IPS-NIHi11 (cell line): ENCODE measurements around the gene ETV1.
A peak's percentile ranks its signal among the peaks of the same experiment; 100 is the strongest.

Experiments used
- DNase-seq: peaks from one replicate; pipeline ENCODE4 v3.0.0; 2012; ENCODE audit warnings: mixed read lengths, low spot score

ETV1 gene

GRCh38 chr7:13879143-13879542, 110.3 kb downstream of the ETV1 start:
- no peak for DNase-seq

- no peak for DNase-seq
Measured at GRCh38 chr7:13878154-13878553, 111.3 kb downstream of the ETV1 start.

DNA sequence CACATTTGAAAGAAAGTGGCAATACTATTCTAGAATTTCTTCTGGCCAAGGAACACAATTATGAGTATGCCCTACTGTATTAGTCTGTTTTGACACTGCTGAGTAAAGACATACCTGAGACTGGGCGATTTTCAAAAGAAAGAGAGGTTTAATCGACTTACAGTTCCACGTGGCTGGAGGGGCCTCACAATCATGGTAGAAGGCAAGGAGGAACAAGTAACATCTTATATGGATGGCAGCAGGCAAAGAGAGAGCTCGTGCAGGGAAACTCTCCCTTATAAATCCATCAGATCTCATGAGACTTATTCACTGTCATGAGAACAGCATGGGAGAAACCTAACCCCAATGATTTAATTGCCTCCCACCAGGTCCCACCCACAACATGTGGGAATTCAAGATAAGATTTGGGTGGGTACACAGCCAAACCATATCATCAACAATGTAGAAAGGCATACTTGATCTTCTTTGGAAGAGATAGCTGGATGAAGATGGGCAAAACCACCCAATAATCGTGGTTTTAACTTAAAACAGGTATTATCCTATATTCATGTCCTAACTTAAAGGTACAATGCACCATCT, 113.9 kb downstream of the ETV1 start:
- DNase-seq, result no peak

DNA sequence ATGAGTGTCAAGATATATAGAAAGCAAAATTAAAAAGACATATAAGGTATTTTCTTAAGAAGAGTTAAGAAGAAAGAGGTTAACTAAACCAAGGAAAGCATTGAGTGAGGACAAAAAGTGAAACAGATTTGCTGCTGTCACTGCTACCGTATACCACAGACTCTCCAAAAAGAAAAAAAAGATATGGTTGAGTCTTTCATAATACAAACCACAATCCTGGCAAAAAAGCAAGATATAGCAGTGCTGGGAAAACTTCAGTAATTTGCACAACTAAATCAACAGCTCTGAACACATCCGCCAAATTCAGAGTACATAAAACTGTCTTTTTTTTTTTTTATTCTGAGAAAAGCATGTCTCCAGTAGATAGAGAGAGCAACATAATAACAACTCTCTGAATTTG, 114.7 kb downstream of the ETV1 start:
- no peak for DNase-seq

GRCh38 chr7:13872709-13873108, 116.8 kb downstream of the ETV1 start:
- DNase-seq, result no peak

- DNase-seq, result no peak
Measured at GRCh38 chr7:13871008-13871407, 118.5 kb downstream of the ETV1 start.

DNA sequence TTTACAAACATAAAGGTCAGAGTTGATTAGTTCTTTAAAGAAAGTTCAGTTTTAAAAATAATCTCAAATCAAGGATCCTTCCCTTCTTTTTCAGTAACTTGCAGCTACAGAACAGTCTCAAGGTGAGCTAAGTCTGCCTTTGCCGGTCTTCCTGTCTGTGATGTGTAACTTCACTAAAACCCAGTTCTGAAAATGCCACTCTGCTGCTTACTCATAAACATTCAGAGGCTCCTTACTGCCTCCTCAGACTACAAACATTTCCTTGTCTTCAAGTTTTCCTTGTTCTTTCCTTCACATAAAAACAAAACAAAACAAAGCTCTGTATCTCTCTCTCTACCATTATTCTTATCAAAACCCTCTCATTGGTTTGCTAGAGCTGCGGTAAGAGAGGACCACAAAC, 128.7 kb downstream of the ETV1 start:
- DNase-seq, result no peak

- no peak for DNase-seq
Measured at GRCh38 chr7:13856012-13856411, 133.5 kb downstream of the ETV1 start.

DNA sequence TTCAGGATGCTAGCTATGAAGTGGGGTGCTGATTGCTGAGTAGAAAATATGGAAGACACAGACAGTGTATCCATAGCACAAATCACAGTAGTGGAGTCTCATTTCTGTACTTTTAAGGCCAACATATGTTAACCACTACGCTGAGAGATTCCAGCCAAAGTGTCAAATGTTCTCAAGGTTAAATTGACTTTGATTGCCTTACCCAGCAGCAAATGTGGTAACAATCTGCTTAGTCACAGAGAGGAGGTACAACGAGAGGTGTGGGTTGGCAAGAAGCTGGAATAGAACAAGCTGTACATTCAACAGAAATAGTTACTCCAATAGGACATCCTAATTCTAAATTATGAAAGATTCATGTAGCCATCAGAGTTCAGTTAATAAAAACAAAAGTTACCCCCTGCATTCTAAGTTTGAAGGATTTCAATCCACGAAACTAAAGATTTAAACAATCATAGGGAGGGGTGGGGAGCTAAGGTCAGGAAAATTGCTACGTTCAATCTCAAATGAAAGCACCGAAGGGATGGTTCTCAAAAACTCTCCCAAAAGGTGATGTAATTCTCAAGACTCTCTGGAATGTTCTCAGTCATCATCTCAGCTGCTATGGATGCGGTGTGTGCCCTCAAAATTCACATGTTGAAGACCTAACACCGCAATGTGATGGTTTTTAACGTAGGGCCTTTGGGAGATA, 137.0 kb downstream of the ETV1 start:
- DNase-seq, result no peak

- DNase-seq, result peak; percentile 13
Measured at GRCh38 chr7:13851736-13852135, 137.7 kb downstream of the ETV1 start.

GRCh38 chr7:13850185-13850752, 139.2 kb downstream of the ETV1 start:
- DNase-seq, result peak; percentile 16

DNA sequence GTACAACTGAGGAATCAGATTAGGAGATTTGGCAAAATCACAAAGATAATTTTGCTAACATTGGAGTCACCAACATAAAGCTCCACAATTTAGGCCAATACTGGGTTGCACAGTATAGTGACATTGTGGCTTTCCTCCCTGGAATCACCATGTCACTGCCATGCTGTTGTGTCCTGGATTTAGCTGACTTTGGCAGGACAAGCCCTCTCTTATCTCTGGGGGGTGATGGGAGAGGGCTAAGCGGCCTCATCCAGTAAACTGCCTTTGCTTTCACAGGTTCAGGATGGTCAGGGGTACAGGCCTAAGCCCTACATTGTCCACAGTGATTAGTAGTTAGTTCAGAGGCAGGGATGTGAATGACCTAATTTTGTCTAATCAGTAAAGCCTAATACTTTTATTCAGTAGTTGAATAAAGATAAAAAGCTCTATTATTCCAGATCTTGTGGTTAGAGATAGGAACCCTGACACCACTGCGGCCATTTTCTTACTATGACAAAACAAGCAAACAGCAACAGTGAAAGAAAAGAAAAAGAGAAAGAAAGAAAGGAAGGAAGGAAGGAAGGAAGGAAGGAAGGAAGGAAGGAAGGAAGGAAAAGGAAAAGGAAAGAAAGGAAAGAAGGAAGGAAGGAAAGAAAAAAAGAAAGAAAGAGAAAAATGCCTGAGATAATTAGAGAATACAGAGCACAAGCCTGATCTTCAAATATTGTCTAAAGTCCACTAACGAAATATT, 140.1 kb downstream of the ETV1 start:
- DNase-seq, result no peak

GRCh38 chr7:13848681-13849131, 140.8 kb downstream of the ETV1 start:
- no peak for DNase-seq

DNA sequence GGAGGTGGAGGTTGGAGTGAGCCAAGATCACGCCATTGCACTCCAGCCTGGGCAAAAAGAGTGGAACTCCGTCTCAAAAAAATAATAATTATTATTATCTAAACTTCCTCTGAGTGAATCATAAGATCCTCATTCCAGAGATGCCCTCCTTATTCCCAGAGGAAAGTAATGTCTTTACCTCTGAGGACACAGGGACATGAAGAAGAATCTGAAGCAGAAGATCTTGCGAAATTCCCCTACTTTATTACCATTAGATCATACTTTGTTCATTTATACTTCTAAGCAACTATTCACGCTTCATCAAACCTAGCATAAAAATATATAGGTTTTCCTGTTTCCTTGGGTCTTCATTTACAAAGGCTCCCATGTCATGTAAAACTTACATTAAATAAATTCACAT, 143.1 kb downstream of the ETV1 start:
- DNase-seq, result no peak

DNA sequence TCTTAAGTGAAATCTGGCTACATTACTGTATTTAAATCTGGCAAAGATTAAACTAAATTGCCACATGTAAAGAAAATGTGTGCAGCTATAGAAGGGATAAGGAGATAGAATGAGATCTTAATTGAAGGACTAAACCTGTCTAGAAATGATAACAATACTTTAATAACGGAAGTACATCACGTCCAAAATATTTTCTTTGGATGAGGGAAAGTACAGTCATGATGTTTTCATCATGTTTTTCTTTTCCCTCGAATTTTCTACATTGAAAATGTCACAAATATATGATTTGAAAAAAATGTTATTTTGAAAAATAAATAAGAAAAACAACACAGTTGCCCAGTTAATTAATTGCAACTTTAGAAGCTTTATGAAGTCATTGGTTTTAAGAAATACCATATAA, 143.9 kb downstream of the ETV1 start:
- no peak for DNase-seq

DNA sequence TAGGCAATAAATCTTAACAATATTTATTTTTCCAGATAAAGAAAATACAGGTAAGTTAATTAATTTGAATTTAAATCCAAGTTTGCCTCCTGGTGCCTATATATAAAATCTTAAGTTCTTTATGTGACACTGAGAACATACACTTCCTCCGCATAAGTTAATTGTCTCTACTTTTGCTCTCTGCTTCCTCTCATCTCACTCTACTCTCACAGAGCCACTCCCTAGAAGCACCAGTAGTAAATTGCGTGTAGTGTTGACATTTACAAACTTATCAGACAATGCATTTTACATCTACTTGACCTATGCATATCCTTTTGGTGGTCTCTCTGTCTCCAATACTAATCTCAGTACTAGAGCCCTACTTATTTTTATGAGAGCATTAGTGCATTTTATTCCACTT, 144.5 kb downstream of the ETV1 start:
- DNase-seq, result no peak

- no peak for DNase-seq
Measured at GRCh38 chr7:13841284-13841683, 148.2 kb downstream of the ETV1 start.
